Activated T-helper 1 cell treated with Interleukin-2 at 50 U/mL for 16 hours (primary cell): ENCODE measurements around the gene OR2L13.
"Not testable (repeated sequence)": the region's sequence is repeated elsewhere in the genome, so short reads cannot be mapped to it uniquely, and the experiment has no call there.

Experiments
- DNase-seq: peaks from one replicate; pipeline ENCODE4 v3.0.0-alpha.2; 2020; ENCODE audit warnings: low read depth

OR2L13 gene

GRCh38 chr1:248094884-248095283 is at the start of gene OR2L13:
OR2L13 (plus strand) TSS chr1:248095184; CDS start chr1:248099376, 4,192 bp downstream.
- DNase-seq, result no peak

- no peak for DNase-seq
Observed at GRCh38 chr1:248045209-248045608, 49.8 kb upstream of the OR2L13 start.

- DNase-seq, result no peak
Observed at GRCh38 chr1:248046536-248046935, 48.4 kb upstream of the OR2L13 start, which contains the start of gene OR2L3. OR2L3 (plus strand) TSS chr1:248046836; CDS start chr1:248060682, 13,846 bp downstream.

- DNase-seq, result no peak
Observed at GRCh38 chr1:248047008-248047407, 48.0 kb upstream of the OR2L13 start.

- DNase-seq, result no peak
Observed at GRCh38 chr1:248054671-248055070, 40.3 kb upstream of the OR2L13 start.

GRCh38 chr1:248055261-248055660 is 39.7 kb upstream of the OR2L13 start:
- DNase-seq, result no peak

GRCh38 chr1:248065071-248065470 is 29.9 kb upstream of the OR2L13 start:
- DNase-seq, result no peak

GRCh38 chr1:248065604-248066003 is 29.4 kb upstream of the OR2L13 start:
- DNase-seq, result no peak

- DNase-seq, result not testable (repeated sequence)
Observed at GRCh38 chr1:248083864-248084263, 11.1 kb upstream of the OR2L13 start.

GRCh38 chr1:248098529-248098928 is 3.5 kb downstream of the OR2L13 start:
- no peak for DNase-seq

GRCh38 chr1:248102847-248103246 is 7.9 kb downstream of the OR2L13 start:
- no peak for DNase-seq

- no peak for DNase-seq
Observed at GRCh38 chr1:248111157-248111556, 16.2 kb downstream of the OR2L13 start.

GRCh38 chr1:248114890-248115289 is 19.9 kb downstream of the OR2L13 start:
- DNase-seq, result no peak

- DNase-seq, result no peak
Observed at GRCh38 chr1:248127653-248128052, 32.7 kb downstream of the OR2L13 start.

- DNase-seq, result no peak
Observed at GRCh38 chr1:248136811-248137210, 41.8 kb downstream of the OR2L13 start.

- DNase-seq, result no peak
Observed at GRCh38 chr1:248140846-248141245, 45.9 kb downstream of the OR2L13 start.

GRCh38 chr1:248143311-248143710 is 48.3 kb downstream of the OR2L13 start:
- DNase-seq, result no peak

GRCh38 chr1:248144513-248145198 is 49.7 kb downstream of the OR2L13 start, which contains the start of gene OR2M5:
OR2M5 (plus strand) TSS chr1:248145148; CDS start chr1:248145148, 0 bp downstream.
- no peak for DNase-seq
